H1 (cell line): ENCODE results near the gene EPB41L4B. TPM values are rescaled to one million over a fixed set of nuclear protein-coding genes. Genes with fewer than 3 reads are reported as not detected.

Experiments used
- CHD2 ChIP-seq: IDR thresholded peaks from 2 replicates; pipeline ENCODE4 v1.6.1; 2012; ENCODE audit warnings: low read length, improper control_type of control experiment
- CHD7 ChIP-seq: fragments of 300-600 bp; sonication (generic); IDR thresholded peaks from 2 replicates; pipeline ENCODE4 v1.7.1; 2012; ENCODE audit warnings: low read length, moderate library complexity, mild to moderate bottlenecking, inconsistent platforms; ENCODE audit not compliant: insufficient replicate concordance
- SAP30 ChIP-seq: fragments of 300-600 bp; sonication (generic); IDR thresholded peaks from 2 replicates; pipeline ENCODE4 v1.7.1; 2012; ENCODE audit warnings: low read length, moderate library complexity, mild to moderate bottlenecking, inconsistent platforms; ENCODE audit not compliant: insufficient read depth, insufficient replicate concordance
- SUZ12 ChIP-seq: fragments of 200-600 bp; sonication (generic); IDR thresholded peaks from 2 replicates; pipeline ENCODE4 v1.6.1; 2012; ENCODE audit warnings: mild to moderate bottlenecking, inconsistent platforms, low read length, moderate library complexity, mixed read lengths
- polyA plus RNA-seq, 7 experiments: library from polyadenylated mRNA; depleted of rRNA in 3 of 7; stranded (reverse) in 5 of 7; unstranded in 2 of 7; fragments of >200 nt in 5 of 7; fragments of 200-250 nt in 2 of 7; gene quantifications; 1 replicate in 5 of 7; 2 replicates in 1 of 7; 4 replicates in 1 of 7; pipeline versions ENCODE4 v1.2.1 to v1.2.3, GENCODE V29; 2011 to 2013; ENCODE audit warnings: missing spikeins in 2 of 7, mixed read lengths in 2 of 7
- total RNA-seq: library from RNA; stranded (reverse); fragmentation: NEBNext Ultra II Directional; extraction: Animal tissue kit (Norgen Biotek cat#: 25700); gene quantifications from 2 replicates; pipeline ENCODE4 v1.2.1, GENCODE V29; 2021

EPB41L4B gene
- total and polyA plus RNA-seq, 2 of the 8 experiments (the other 6 are each of a cell fraction or from before 2014, with no cell fraction given) = 11.9 to 25.0 TPM

GRCh38 chr9:109310486-109310901 lies 10.4 kb downstream of the EPB41L4B start (continued):
- TF ChIP-seq CHD7 (no peak), SAP30 (no peak), SUZ12 (no peak), CHD2 (no peak)
